H54 (cell line): Measurements from ENCODE around the gene CD44.

Experiments used
- DNase-seq: peaks from one replicate; pipeline ENCODE4 v3.0.0; 2011; ENCODE audit warnings: low spot score, mixed read lengths; ENCODE audit not compliant: insufficient read length
- FAIRE-seq: peaks from 3 replicates; lab custom pipeline; 2011; peaks lifted over from hg19 to GRCh38; lab: Jason Lieb, UNC
- POLR2A ChIP-seq: IDR thresholded peaks from 2 replicates; pipeline ENCODE4 v1.6.1; 2011; ENCODE audit warnings: low read depth, mild to moderate bottlenecking, low read length

CD44 gene

DNA sequence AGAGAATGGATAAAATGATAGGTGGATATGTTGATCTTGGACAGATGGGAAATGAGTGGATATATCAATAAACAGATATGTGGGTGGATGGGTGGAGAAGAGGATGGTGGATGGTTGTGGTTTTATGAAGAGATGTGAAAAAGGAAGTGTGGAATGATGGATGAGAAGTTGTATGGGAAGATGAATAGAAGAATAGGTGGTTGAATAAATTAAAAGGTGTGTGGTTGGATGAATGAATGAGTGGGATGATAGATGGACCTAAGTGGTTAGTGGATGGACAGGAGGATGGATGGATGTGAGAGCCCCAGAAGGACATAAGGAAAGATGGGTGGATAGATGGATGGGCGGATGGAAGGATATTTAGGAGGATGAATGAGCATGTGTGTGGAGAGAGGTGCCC, 913 bp upstream of the CD44 start:
- FAIRE-seq (no peak), DNase-seq (no peak)
- TF ChIP-seq POLR2A: no peak

- FAIRE-seq: no peak
- no peak for TF ChIP-seq POLR2A
- DNase-seq: peak; percentile 44
Observed at GRCh38 chr11:35138606-35138942, 397 bp upstream of the CD44 start.

DNA sequence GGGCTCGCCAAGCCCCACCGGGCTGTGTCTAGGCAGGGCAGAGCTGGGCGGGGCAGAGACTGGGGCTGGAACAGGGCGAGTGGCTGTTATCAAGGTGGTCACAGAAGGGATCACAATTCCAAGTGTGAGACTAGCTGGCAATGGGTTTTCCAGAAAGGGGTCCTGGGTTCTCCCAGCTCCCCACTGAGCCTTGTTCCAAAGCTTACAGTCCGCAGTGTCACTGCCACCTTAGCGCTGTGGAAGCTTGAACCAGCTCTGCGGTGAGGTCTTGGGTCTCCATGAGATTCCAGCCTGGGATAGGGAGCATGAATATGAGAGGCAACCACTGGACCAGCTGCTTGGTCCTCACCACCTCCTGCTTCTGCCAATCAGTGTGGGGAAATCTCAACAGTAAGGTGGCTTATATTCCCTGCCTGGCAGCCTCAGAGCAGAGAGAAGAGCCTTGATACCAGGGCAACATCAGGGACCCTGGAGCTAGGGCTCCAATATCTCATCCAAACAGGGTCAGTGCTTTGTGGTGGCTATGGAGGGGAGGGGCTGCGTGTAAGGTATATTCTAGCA, 831 bp downstream of the CD44 start:
- TF ChIP-seq POLR2A: no peak
- DNase-seq: no peak
- no peak for FAIRE-seq

GRCh38 chr11:35141071-35141470, 2.1 kb downstream of the CD44 start:
- TF ChIP-seq POLR2A: no peak
- DNase-seq (no peak), FAIRE-seq (no peak)

GRCh38 chr11:35141571-35141971, 2.6 kb downstream of the CD44 start:
- FAIRE-seq (no peak), DNase-seq (no peak)
- TF ChIP-seq POLR2A: no peak

DNA sequence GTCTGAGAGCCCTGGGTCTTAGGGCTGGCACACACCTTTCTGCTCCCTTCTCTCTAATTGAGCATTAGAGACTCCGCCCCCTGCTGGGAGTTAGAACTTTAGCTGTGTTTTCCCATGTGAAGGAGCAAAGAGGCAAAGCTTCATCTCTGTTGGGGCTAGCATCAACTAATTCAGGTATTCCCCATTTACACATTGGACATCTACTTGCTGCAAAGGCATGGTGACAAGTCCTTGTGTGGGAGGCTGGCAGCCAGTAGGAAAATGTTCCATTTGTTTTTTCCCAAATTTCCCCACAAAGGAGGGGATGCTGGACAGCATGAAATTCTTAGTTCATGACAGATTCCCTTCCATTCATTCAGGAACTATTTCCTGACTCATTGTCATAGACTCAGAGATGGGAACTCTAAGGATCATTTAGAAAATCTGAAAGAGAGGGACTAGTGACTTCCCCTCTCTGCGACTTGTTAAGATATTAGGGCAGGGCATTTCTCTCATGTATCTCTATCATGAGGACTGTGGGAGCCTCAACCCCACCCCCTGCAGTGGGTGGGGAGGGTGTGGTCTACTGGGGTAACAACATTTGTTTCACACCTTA, 3.6 kb downstream of the CD44 start:
- DNase-seq: no peak
- FAIRE-seq: no peak
- TF ChIP-seq POLR2A: no peak

- DNase-seq: no peak
- FAIRE-seq: no peak
- no peak for TF ChIP-seq POLR2A
Observed at GRCh38 chr11:35143297-35144135, 4.5 kb downstream of the CD44 start.

- TF ChIP-seq POLR2A: no peak
- no peak for DNase-seq
- FAIRE-seq: no peak
Observed at GRCh38 chr11:35144136-35144741, 5.3 kb downstream of the CD44 start.

DNA sequence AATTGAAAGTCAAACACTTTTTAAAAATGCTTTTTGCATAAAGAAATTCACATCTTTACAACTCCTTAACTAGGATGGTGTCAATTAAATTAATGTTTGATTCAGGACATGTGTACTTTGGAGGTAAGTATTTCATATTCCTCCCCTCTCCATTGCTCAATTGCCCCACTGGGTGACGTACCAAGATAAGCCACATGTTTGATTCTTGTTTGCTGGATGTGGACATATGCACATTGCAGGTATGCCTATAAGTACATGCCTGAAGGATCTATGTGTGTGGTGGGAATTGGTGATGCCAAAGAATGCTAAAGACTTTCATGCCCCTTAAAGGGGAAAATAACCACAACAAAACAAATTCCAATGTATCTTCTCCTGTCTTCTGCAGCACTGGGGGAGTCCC, 5.8 kb downstream of the CD44 start:
- no peak for TF ChIP-seq POLR2A
- FAIRE-seq (no peak), DNase-seq (no peak)

DNA sequence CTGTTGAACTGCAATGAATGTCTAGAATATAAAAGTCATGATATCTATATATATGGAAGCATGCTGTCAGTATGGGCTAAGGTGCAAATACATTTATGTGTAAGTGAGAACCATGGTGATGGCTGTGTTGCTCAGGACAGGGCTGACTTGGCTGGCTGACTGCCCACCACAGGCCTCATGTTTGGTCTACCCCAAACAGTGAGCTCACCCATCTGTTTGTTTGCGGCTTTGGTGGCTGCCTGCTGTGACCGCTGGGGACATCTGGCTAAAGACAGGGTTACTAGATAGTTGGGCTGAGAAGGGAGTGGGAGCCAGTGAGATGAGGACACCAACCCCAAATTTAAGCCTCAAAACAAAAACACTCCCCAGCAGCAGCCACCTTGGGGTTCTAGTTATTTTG, 6.3 kb downstream of the CD44 start:
- FAIRE-seq (no peak), DNase-seq (no peak)
- TF ChIP-seq POLR2A: no peak

- FAIRE-seq (no peak), DNase-seq (no peak)
- no peak for TF ChIP-seq POLR2A
Observed at GRCh38 chr11:35146074-35146521, 7.1 kb downstream of the CD44 start.

GRCh38 chr11:35146711-35147110, 7.7 kb downstream of the CD44 start:
- DNase-seq (no peak), FAIRE-seq (no peak)
- TF ChIP-seq POLR2A: no peak

DNA sequence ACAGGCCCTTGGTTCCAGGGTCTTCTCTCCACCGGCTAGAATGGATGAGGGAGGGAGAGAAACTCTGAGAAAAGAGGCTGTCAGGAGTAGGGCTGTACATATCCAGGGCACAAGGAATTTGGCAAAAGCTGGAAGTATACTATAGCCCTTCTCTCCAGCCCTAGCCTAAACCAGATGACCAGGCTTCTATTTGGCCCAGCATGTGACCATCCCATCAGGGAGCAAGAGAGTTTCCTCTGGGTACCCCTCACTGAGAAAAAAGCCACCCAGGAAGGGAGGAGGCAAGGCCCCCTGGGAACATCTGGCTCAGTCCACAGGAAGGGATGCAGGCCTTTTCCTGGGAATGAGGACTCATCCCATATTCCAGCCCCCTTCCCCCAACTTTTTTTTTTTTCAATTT, 8.3 kb downstream of the CD44 start:
- DNase-seq (no peak), FAIRE-seq (no peak)
- TF ChIP-seq POLR2A: no peak

DNA sequence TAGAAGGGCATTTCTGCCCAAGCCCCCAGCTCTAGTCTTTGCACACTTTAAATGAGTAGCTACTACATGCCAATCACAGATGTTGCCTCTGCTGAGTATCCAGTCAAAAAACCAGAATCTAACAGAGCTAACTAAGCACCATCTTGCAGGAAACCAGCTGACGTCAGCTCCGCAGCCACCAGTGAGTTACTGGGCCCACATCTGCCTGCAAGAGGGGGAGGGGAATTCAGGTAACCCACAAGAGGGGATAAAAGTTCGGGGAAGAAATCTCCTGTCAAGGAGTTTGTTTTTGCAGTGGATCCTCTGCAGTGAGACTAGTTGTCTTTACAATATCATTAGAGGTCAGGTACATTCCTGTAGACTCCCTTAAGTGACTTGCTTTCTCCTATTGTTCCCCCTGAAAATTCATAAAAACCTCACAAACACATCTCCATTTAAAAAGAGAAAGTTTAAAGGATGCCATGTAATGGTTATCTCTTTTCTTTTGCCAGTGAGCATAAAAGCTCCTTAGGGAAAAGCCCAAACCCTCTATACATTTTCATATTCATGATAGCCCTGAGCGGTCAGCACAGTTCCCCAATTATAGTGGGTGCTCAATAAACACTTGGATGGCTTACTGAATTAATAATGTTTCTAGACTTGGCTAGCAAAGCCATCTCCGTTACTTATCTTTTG, 9.3 kb downstream of the CD44 start:
- no peak for TF ChIP-seq POLR2A
- DNase-seq (no peak), FAIRE-seq (no peak)

DNA sequence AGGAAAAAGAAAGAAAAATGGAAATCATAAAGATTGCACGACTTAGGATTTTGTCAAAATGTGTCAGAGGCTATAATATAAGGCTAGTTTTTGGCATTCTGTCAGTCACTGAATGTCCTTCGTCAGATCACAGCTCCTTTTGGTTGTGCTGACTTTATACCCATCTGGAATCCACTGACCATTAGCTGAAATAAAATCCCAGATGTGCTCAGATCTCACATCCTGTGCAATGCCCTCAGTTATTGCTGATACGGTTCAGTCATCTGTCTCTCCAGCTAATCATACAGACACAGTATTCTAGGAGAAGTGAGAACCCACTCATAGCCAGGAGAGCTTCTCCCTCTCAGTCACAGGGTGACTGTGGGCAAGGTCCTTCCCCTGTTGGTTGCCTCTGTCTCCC, 11.5 kb downstream of the CD44 start:
- FAIRE-seq (no peak), DNase-seq (no peak)
- no peak for TF ChIP-seq POLR2A
